K562 (cell line): ENCODE results near the gene SLC9A1. TPM values are rescaled to one million over a fixed set of nuclear protein-coding genes. Genes with fewer than 3 reads are reported as not detected.
A peak's percentile ranks its signal among the peaks of the same experiment; 100 is the strongest.

Source experiments
- ATAC-seq: fragments of 200-7000 bp; cut with Tn5 transposase; 3 replicates; pipeline ENCODE4 v1.9.1; 2020; ENCODE audit warnings: moderate library complexity
- BruUV-seq: library from RNA; stranded (reverse); fragments of 400-500 nt; replicated peaks from 2 replicates; lab custom pipeline; 2021; lab: Mats Ljungman, UMichigan
- CTCF ChIA-PET: fragments of 300-600 bp; formaldehyde crosslinking; extraction: SDS; loops from one replicate; lab custom pipeline; 2021; ENCODE audit warnings: low intra/inter-chr PET ratio; lab: Yijun Ruan, JAX
- POLR2A ChIA-PET: fragments of 300-600, 350-650 bp; sonication (Branson Sonifier 250); formaldehyde crosslinking; extraction: SDS; loops from one replicate; lab custom pipeline; 2021; ENCODE audit warnings: antibody characterized with exemption, inconsistent platforms; lab: Yijun Ruan, JAX
- DNase-seq, 4 experiments: peaks; one replicate each; pipeline versions ENCODE4 v3.0.0 to v3.0.0-alpha.2; 2011 to 2018; ENCODE audit warnings: low spot score in 3 of 4, mixed read lengths in 3 of 4; ENCODE audit errors: extremely low read depth in 1 of 4
- FAIRE-seq: peaks from 2 replicates; lab custom pipeline; 2011; peaks lifted over from hg19 to GRCh38; lab: Jason Lieb, UNC
- H2AFZ ChIP-seq: 2 replicates; pipeline ENCODE4 v1.6.0; 2011; ENCODE audit warnings: low read depth, low read length, control low read depth, inconsistent platforms
- H3K27ac ChIP-seq: fragments of 200-600 bp; 3 replicates; pipeline ENCODE4 v1.8.0; 2011; ENCODE audit warnings: low read depth, mild to moderate bottlenecking, control low read depth, inconsistent platforms, low read length, moderate library complexity, mixed read lengths; ENCODE audit errors: extremely low read depth
- H3K27me3 ChIP-seq, 2 experiments: fragments of 300-600 bp in 1 of 2; 2 replicates in 1 of 2; 3 replicates in 1 of 2; pipeline versions ENCODE4 v1.6.0 to v1.8.0; 2011; ENCODE audit warnings: inconsistent platforms in 2 of 2, low read length in 2 of 2, mild to moderate bottlenecking in 1 of 2, mixed read lengths in 1 of 2, moderate library complexity in 1 of 2; ENCODE audit not compliant: control insufficient read depth in 2 of 2, insufficient read depth in 2 of 2
- H3K36me3 ChIP-seq: fragments of 300-600 bp; 3 replicates; pipeline ENCODE4 v1.8.0; 2011; ENCODE audit warnings: mild to moderate bottlenecking, low read length, inconsistent platforms; ENCODE audit not compliant: control insufficient read depth, insufficient read depth
- H3K4me1 ChIP-seq, 2 experiments: fragments of 200-600 bp in 1 of 2; replicated peaks in 1 of 2; 2 replicates in 1 of 2; 3 replicates in 1 of 2; pipeline versions ENCODE4 v1.5.1 to v1.8.0; 2011; ENCODE audit warnings: inconsistent platforms in 2 of 2, low read length in 2 of 2, mild to moderate bottlenecking in 1 of 2, mixed read lengths in 1 of 2, moderate library complexity in 1 of 2; ENCODE audit not compliant: control insufficient read depth in 2 of 2, insufficient read depth in 2 of 2
- H3K4me2 ChIP-seq: 2 replicates; pipeline ENCODE4 v1.6.1; 2011; ENCODE audit warnings: low read length, control low read depth, inconsistent platforms, mixed read lengths; ENCODE audit not compliant: insufficient read depth
- H3K4me3 ChIP-seq: fragments of 200-600 bp; sonication (generic), shearing (Covaris generic); 2 replicates; pipeline ENCODE4 v1.5.1; 2016; ENCODE audit warnings: control low read depth, inconsistent platforms
- H3K79me2 ChIP-seq: fragments of 200-600 bp; 3 replicates; pipeline ENCODE4 v1.8.0; 2011; ENCODE audit warnings: low read length, inconsistent platforms; ENCODE audit not compliant: control insufficient read depth, insufficient read depth
- H3K9ac ChIP-seq, 2 experiments: 2 replicates each; pipeline versions ENCODE4 v1.6.0 to v1.6.1; 2011; ENCODE audit warnings: low read depth in 2 of 2, low read length in 2 of 2, control low read depth in 1 of 2, inconsistent platforms in 1 of 2, mild to moderate bottlenecking in 1 of 2, mixed read lengths in 1 of 2; ENCODE audit not compliant: insufficient read depth in 1 of 2
- H3K9me1 ChIP-seq: one replicate; pipeline ENCODE4 v1.6.0; 2011; ENCODE audit warnings: inconsistent platforms, mild to moderate bottlenecking, low read length, moderate library complexity; ENCODE audit not compliant: control insufficient read depth, insufficient read depth
- H3K9me3 ChIP-seq: replicated peaks from 2 replicates; pipeline ENCODE4 v1.5.1; 2011; ENCODE audit warnings: low read depth, low read length, inconsistent platforms; ENCODE audit not compliant: control insufficient read depth, insufficient read depth
- H4K20me1 ChIP-seq: replicated peaks from 2 replicates; pipeline ENCODE4 v1.6.1; 2011; ENCODE audit warnings: low read length, inconsistent platforms, mixed read lengths; ENCODE audit not compliant: control insufficient read depth, insufficient read depth
- C11orf30 ChIP-seq: fragments of 450-650 bp; IDR thresholded peaks from 2 replicates; pipeline ENCODE4 v1.6.1; 2016; ENCODE audit warnings: low read depth, mild to moderate bottlenecking
- CXXC5 ChIP-seq: fragments of 250-450 bp; sonication (Bioruptor Pico); IDR thresholded peaks from 2 replicates; pipeline ENCODE4 v1.8.0; 2022; ENCODE audit warnings: inconsistent platforms, mild to moderate bottlenecking, moderate library complexity
- HNRNPL ChIP-seq: fragments of 200-400 bp; formaldehyde crosslinking; IDR thresholded peaks from 2 replicates; pipeline ENCODE4 v1.6.1; 2017; ENCODE audit warnings: low read depth, mild to moderate bottlenecking, low read length
- RAD51 ChIP-seq: fragments of 450-650 bp; IDR thresholded peaks from 2 replicates; pipeline ENCODE4 v1.7.1; 2016; ENCODE audit warnings: low read depth, mild to moderate bottlenecking, borderline replicate concordance
- TEAD4 ChIP-seq, 2 experiments: sonication (generic) in 1 of 2; formaldehyde crosslinking in 1 of 2; IDR thresholded peaks; 2 replicates each; pipeline versions ENCODE4 v1.6.1 to v1.8.0; 2012 to 2022; ENCODE audit warnings: borderline replicate concordance in 1 of 2, inconsistent platforms in 1 of 2, low read length in 1 of 2, mild to moderate bottlenecking in 1 of 2, missing genetic modification reagents in 1 of 2
- THRB ChIP-seq: fragments of 450-650 bp; formaldehyde crosslinking; conservative IDR thresholded peaks from 2 replicates; pipeline ENCODE4 v1.4.0; 2022; ENCODE audit warnings: mild to moderate bottlenecking, missing genetic modification characterization
- ZBTB43 ChIP-seq: sonication (generic); formaldehyde crosslinking; IDR thresholded peaks from 2 replicates; pipeline ENCODE4 v1.8.0; 2023; ENCODE audit warnings: mild to moderate bottlenecking, missing genetic modification reagents
- ZFP91 ChIP-seq: sonication (generic); formaldehyde crosslinking; IDR thresholded peaks from 2 replicates; pipeline ENCODE4 v1.8.0; 2022; ENCODE audit warnings: mild to moderate bottlenecking, missing genetic modification reagents
- ZMIZ1 ChIP-seq, 2 experiments: fragments of 150-350 bp in 1 of 2; IDR thresholded peaks; 2 replicates each; pipeline ENCODE4 v1.6.1; 2012 to 2016; ENCODE audit warnings: low read depth in 2 of 2, low read length in 2 of 2, mild to moderate bottlenecking in 1 of 2, moderate library complexity in 1 of 2
- ZNF76 ChIP-seq: fragments of 250-450 bp; sonication (Bioruptor Pico); IDR thresholded peaks from 2 replicates; pipeline ENCODE4 v1.4.0; 2020; ENCODE audit warnings: mild to moderate bottlenecking, moderate library complexity, borderline replicate concordance
- ZZZ3 ChIP-seq: fragments of 450-650 bp; IDR thresholded peaks from 2 replicates; pipeline ENCODE4 v1.6.1; 2016; ENCODE audit warnings: antibody characterized with exemption, mild to moderate bottlenecking, moderate library complexity
- WGBS: fragments of 100-300 bp; shearing (Covaris generic); methylation state at CpG from one replicate; pipeline ENCODE4 v1.1.6; 2016; ENCODE audit warnings: low coverage, mixed read lengths; ENCODE audit not compliant: insufficient coverage; ENCODE audit errors: missing lambda C conversion rate; 5-methylcytosine and 5-hydroxymethylcytosine counted together
- in situ Hi-C: fragments of 300-500 bp; cut with MboI; formaldehyde crosslinking; loops from 4 replicates; pipeline ENCODE4 v1.15.0; 2018; ENCODE audit warnings: inconsistent platforms, mixed read lengths
- intact Hi-C: fragments of 100-400 bp; cut with micrococcal nuclease; formaldehyde crosslinking; loops from 2 replicates; pipeline ENCODE4 v1.14.2; 2022
- polyA plus RNA-seq, 8 experiments: library from polyadenylated mRNA; depleted of rRNA in 4 of 8; stranded (reverse) in 5 of 8; unstranded in 3 of 8; fragments of >200 nt; fragmentation: Nextera tagmentation in 2 of 8; fragmentation: Illumina TruSeq in 1 of 8; extraction: Ambion mirVana in 2 of 8; extraction: Trizol in 1 of 8; gene quantifications; 2 replicates each; pipeline versions ENCODE4 v1.2.1 to v1.2.3, GENCODE V29; 2011 to 2014; ENCODE audit warnings: inconsistent platforms in 1 of 8, missing spikeins in 1 of 8
- total RNA-seq, 7 experiments: library from RNA; depleted of rRNA in 6 of 7; stranded (reverse); fragments of >200 nt in 6 of 7; fragmentation: Illumina TruSeq in 2 of 7; extraction: Trizol in 2 of 7; gene quantifications; 2 replicates each; pipeline versions ENCODE4 v1.2.1 to v1.2.3, GENCODE V29; 2011 to 2021; ENCODE audit warnings: low replicate concordance in 1 of 7

SLC9A1 gene
- total and polyA plus RNA-seq, 9 of the 15 experiments (the other 6 are each of a cell fraction or from before 2014, with no cell fraction given), result 0.59 to 14.4 (median 2.0) TPM

GRCh38 chr1:27137544-27138075, 17.3 kb downstream of the SLC9A1 start:
- ChIA-PET CTCF (no interaction called here), POLR2A (interaction anchor here (0.5 to 15.5 kb wide), 6 partner anchors 9 to 746 kb away, joined by 3 to 380 read pairs (median 4); partner anchors contain the start of gene SLC9A1)
- peaks cover 13% of the 10 kb centered on the region for H3K9me1 ChIP-seq
- H3K27ac ChIP-seq, result peak overlapping the region; percentile 87
- DNase-seq, result peak; percentile 62 to 81 (median 67)
- H3K27me3 ChIP-seq, result no peaks in the 10 kb centered on the region
- H3K4me1 ChIP-seq, result peaks cover 33% of the 10 kb centered on the region in 2 experiments
- 45% methylated on average over 10 of the region's 11 CpGs for WGBS
- peak overlapping the region; percentile 59 for H3K4me2 ChIP-seq
- intact Hi-C loops, result no loop called here
- in situ Hi-C loops, result no loop called here
- FAIRE-seq, result peak; percentile 91
- no peaks in the 10 kb centered on the region; the same call in 1 of the 2 replicates for H4K20me1 ChIP-seq
- no peaks in the 10 kb centered on the region; the same call in 2 of the 3 replicates for H3K79me2 ChIP-seq
- H3K9me3 ChIP-seq, result no peaks in the 10 kb centered on the region
- ATAC-seq, result peak; percentile 77
- no TSS peak for BruUV-seq
- peak overlapping the region; percentile 94 for H2AFZ ChIP-seq
- H3K4me3 ChIP-seq, result no peak overlapping the region
- H3K36me3 ChIP-seq, result peaks cover 8% of the 10 kb centered on the region; the same call in 1 of the 3 replicates
- H3K9ac ChIP-seq, result peak overlapping the region; percentile 33 to 78
- TF ChIP-seq THRB (CRISPR knock-in tag) (no peak), ZBTB43 (CRISPR knock-in tag) (no peak), ZZZ3 (no peak), HNRNPL (no peak), TEAD4 (IDR thresholded peaks at IDR 0.05; ENCODE audit: low read length) (no peak), TEAD4 (CRISPR knock-in tag; IDR thresholded peaks at IDR 0.05; ENCODE audit: borderline replicate concordance) (no peak), ZMIZ1 (IDR thresholded peaks at IDR 0.05; ENCODE audit: low read depth in 2 of 2, low read length in 2 of 2) (no peak), ZFP91 (CRISPR knock-in tag) (no peak), CXXC5 (CRISPR knock-in tag) (no peak), RAD51 (no peak), C11orf30 (no peak), ZNF76 (no peak)
